H4 (cell line): ENCODE results near the gene ALPK1. TPM values are rescaled to one million over a fixed set of nuclear protein-coding genes. Genes with fewer than 3 reads are reported as not detected.

ENCODE experiments used
- DNase-seq: peaks from one replicate; pipeline ENCODE4 v3.0.0-alpha.2; 2015; ENCODE audit warnings: low spot score
- total RNA-seq: library from RNA; depleted of rRNA; stranded (reverse); fragments of >200 nt; shearing (Covaris generic); gene quantifications from 2 replicates; pipeline ENCODE4 v1.2.3, GENCODE V29; 2014

ALPK1 gene
- total RNA-seq, 1 experiment from 2014 or later: 15.7 TPM

GRCh38 chr4:112327965-112328733 is 31.0 kb downstream of the ALPK1 start:
- peak; percentile 19 for DNase-seq

GRCh38 chr4:112328734-112329130 is 31.6 kb downstream of the ALPK1 start:
- no peak for DNase-seq

GRCh38 chr4:112329672-112330375 is 32.7 kb downstream of the ALPK1 start:
- no peak for DNase-seq

GRCh38 chr4:112330921-112331320 is 33.8 kb downstream of the ALPK1 start:
- DNase-seq: no peak

- DNase-seq: no peak
Observed at GRCh38 chr4:112332398-112332797, 35.2 kb downstream of the ALPK1 start.

- DNase-seq: no peak
Observed at GRCh38 chr4:112340023-112340422, 42.9 kb downstream of the ALPK1 start.

GRCh38 chr4:112341033-112341432 is 43.9 kb downstream of the ALPK1 start:
- no peak for DNase-seq

- DNase-seq: no peak
Observed at GRCh38 chr4:112343330-112344080, 46.3 kb downstream of the ALPK1 start.

GRCh38 chr4:112348488-112349158 is 51.5 kb downstream of the ALPK1 start:
- DNase-seq: peak; percentile 69

GRCh38 chr4:112352736-112353135 is 55.6 kb downstream of the ALPK1 start:
- DNase-seq: no peak

GRCh38 chr4:112355662-112356061 is 58.5 kb downstream of the ALPK1 start:
- no peak for DNase-seq

- no peak for DNase-seq
Observed at GRCh38 chr4:112357453-112357852, 60.3 kb downstream of the ALPK1 start.

GRCh38 chr4:112357897-112358296 is 60.7 kb downstream of the ALPK1 start:
- no peak for DNase-seq

- no peak for DNase-seq
Observed at GRCh38 chr4:112358415-112358814, 61.2 kb downstream of the ALPK1 start.

GRCh38 chr4:112358952-112359749 is 62.0 kb downstream of the ALPK1 start:
- DNase-seq: no peak

- peak; percentile 61 for DNase-seq
Observed at GRCh38 chr4:112361181-112361791, 64.1 kb downstream of the ALPK1 start.

- DNase-seq: no peak
Observed at GRCh38 chr4:112370466-112370865, 73.3 kb downstream of the ALPK1 start.

- no peak for DNase-seq
Observed at GRCh38 chr4:112371361-112371760, 74.2 kb downstream of the ALPK1 start.

GRCh38 chr4:112374850-112375249 is 77.7 kb downstream of the ALPK1 start:
- DNase-seq: no peak

- no peak for DNase-seq
Observed at GRCh38 chr4:112377171-112377570, 80.0 kb downstream of the ALPK1 start.
